ENCODE measurements around the gene PSMB4.
"Not testable (repeated sequence)": the region's sequence is repeated elsewhere in the genome, so short reads cannot be mapped to it uniquely, and the experiment has no call there.

Gene PSMB4

DNA sequence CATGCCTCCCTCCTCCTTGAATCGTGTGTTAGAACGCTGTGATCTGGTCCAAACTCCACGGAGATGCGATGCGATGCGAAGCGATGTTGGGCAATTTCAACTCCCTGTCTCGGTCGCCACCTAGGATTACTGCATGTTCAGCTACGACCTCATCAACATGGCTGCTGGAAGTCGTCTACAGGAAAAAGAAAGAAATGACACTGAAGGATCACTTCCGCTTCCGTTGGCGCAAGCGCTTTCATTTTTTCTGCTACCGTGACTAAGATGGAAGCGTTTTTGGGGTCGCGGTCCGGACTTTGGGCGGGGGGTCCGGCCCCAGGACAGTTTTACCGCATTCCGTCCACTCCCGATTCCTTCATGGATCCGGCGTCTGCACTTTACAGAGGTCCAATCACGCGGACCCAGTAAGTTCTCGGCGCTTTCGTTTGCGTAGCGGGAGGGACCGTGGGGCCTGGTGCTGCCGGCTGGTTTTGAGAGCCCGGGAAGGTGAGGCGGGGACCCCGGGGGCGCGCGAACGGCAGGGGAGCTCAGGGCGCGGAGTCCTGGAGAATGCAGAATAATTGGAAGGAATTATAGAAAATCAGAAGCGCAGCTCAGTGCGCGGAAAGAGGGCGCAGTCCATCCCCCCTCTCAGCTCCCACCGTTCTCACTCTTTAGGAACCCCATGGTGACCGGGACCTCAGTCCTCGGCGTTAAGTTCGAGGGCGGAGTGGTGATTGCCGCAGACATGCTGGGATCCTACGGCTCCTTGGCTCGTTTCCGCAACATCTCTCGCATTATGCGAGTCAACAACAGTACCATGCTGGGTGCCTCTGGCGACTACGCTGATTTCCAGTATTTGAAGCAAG is at the start of gene PSMB4:
Gene PSMB4, plus strand, starts transcription at position 250 of the 848 bp plus-strand sequence. Its CDS starts 15 bp downstream, at position 265.
- peak; percentile 63 for DNase-seq (ENCODE audit: low read depth)

DNA sequence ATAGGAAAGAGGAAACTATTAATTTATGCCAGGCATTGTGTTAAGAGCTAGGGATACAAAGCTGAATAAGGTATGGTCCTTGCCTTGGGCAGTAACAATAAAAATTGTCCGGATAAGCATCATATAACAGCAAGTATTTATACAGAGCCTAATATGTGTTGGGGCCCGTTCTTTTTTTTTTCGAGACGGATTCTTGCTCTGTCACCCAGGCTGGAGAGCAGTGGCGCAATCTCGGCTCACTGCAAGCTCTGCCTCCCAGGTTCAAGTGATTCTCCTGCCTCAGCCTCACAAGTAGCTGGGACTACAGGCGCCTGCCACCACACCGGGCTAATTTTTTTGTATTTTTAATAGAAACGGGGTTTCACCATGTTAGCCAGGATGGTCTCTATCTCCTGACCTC is 49.0 kb upstream of the PSMB4 start:
- DNase-seq (ENCODE audit: low read depth) = not testable (repeated sequence)

DNA sequence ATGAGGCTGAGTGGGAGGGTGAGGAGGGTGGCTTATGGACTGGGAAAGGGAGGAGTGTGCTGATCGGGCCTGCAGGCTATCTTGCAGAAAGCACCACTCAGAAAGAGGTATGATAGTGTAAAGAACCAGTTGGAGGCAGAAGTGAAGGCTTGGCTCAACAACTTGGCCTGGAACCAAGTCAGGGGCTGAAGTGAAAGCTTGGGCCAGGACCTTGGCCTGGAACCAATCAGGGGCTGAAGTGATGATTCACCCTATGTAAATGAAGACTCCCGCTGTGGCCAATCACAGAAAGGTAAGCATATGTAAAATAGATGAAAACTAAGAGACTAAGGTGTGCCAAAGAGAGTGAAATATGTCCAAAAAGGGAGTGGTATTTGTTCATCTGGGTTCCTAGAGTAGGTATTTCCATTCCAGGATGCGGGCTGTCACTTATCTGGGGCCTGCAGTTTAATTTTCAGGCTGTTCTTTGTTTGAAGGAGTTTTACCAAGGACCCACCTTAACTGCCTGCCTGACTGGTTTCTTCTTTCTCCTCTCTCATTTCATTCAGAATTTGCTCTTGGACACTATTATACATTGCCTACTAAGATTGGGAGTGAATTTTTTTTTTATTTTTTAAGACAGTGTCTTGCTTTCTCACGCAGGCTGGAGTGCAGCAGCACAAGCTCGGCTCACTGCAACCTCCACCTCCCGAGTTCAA is 47.2 kb upstream of the PSMB4 start:
- no peak for DNase-seq (ENCODE audit: low read depth)

DNA sequence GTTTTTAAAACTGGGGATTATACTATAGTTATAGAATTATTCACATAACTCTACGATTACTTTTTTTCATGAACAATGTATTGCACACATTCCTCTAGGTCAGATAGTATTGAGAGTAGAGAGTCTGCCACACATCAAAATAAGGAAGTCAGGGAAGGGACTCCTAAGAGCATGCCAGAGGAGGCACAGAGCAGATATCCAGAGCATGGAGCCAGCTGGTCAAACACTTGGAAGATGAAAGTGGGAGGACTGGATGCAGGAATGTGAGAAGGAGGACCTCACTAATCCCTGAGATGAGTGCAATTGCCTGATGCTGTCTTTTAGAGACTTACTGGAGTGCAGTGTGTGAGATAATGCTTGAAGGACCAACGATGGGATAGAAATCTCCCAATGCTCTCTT is 42.7 kb upstream of the PSMB4 start:
- no peak for DNase-seq (ENCODE audit: low read depth)

DNA sequence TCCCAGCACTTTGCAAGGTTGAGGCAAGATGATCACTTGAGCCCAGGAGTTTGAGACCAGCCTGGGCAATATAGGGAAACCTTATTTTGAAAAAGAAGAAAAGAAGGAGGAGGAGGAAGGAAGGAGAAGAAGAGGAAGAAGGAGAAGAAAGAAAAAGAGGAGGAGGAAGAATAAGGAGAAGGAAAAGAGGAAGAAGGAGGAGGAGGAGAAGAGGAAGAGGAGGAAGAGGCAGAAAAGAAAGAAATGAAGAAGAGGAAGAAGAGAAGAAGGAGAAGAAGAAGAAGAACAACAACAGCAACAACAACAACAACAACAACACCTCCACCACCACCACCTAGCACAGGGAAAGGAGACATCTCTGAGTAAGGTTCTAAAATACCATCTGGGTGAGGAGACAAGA is 37.5 kb upstream of the PSMB4 start:
- no peak for DNase-seq (ENCODE audit: low read depth)

DNA sequence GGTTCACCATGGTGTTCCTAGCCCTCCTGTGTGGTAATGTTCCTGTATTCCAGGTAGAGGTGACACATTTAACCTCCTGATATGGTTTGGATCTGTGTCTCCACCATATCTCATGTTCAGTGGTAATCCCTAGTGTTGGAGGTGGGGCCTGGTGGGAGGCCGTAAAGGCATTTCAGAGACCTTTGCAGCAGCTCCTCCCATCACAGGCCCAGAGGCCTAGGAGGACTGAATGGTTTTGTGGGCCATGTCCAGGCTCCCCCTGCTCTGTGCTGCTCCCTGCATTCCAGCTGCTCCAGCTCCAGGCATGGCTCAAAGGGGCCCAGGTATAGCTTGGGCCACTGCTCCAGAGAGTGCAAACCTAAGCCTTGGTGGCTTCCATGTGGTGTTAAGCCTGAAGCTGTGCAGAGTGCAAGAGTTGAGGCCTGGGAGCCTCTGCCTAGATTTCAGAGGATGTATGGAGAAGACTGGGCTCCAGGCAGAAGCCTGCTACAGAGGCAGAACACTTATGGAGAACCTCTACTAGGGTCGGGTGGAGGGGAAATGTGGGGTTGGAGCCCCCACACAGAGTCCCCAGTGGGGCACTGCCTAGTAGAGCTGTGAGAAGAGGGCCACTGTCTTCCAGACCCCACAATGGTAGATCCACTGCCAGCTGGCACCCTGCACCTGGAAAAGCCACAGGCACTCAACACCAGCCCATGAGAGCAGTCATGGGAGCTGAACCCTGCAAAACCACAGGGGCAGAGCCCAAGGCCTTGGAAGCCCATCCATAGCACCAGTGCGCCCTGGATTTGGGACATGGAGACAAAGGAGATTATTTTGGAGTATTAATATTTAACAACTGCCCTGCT is 36.8 kb upstream of the PSMB4 start:
- DNase-seq (ENCODE audit: low read depth) = no peak

DNA sequence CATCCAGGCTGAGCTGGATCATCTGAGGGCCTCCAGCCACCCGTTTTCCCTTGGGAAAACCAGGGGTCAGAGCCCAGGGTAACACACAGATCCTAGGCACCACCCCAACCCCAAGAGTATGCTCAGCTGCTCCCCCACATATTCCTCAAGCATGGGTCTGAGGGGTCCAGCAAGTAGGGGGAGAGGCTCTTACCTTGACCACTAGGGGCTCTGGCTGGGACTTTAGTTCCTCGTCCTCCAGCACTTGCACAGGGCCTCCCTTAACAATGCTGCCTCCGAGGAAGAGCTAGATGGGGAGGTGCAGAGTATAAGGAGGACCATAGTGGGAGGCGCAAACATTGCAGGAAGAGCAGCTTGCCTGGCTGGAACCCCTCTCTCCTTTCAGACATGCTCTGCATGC is 34.4 kb upstream of the PSMB4 start:
- DNase-seq (ENCODE audit: low read depth) = no peak

DNA sequence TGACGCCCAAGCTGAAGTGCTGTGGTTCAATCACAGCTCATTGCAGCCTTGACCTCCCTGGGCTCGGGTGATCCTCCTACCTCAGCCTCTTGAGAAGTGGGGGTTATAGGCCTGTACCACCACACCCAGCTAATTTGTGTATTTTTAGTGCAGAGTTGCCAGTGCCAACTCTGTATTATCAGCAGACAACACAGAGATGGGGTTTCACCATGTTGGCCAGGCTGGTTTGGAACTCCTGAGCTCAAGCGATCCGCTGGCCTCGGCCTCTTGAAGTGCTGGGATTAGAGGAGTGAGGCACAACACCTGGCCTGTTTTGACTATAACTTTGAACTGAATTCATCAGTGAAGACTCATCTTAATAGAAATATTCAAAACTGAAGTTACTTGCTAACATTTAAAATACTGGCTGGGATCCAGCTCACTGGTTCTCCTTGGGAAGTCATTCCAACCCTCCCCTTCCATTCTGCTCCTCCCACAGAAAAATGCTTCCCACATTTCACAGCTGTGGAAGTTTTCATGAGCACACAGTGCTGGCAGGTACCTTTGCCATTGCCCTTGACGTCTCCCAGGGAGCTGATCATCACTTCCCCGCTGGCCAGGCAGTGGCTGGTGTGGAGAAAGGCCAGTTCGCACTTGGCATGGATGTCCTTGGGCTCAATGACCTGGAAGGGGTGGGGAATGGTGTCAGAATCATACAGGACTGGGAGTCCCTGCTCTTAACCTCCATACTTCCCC is 31.5 kb upstream of the PSMB4 start:
- DNase-seq (ENCODE audit: low read depth) = no peak

DNA sequence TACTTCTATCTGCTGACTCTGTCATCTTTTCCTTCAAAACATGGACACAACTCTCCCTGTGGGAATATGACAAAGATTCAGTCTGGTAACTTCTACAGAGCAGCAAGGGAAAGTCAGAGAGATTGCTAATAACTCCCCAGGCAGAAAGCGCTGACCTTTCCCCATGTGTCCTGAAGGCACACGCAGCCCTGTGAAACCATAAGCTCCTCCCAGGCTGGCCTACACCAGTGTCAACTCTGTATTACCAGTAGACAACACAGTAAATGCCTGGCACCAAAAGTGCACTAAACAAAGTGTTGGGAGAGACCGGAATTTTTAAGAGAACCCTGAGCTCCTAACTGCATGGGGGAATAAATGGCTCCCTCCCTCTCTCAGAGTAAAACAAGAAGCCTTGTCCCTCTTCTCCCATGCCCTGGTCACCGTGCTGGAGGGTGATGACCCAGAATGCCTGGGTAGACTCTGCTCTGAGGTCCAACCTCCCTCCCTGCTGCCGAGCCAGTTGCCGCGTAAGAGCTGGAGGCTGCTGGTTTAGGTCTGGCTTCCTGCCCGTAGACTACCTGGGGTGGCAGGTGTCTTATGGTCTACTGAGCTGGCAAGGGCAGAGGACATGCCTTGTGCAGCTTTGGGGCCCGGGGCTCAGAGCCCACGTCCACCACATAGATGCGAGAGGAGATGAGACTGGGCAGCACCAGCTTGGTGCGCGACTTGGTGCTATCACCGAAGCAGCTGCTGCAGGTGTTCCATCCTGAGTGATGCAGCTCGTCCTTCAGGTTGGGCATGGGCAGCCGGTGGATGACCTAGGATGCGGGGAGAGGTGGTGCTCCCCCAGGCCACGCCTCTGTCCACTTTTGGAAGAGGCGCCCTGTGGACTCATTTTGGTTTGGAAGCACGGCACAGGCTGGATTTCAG is 30.7 kb upstream of the PSMB4 start:
- DNase-seq (ENCODE audit: low read depth) = no peak

DNA sequence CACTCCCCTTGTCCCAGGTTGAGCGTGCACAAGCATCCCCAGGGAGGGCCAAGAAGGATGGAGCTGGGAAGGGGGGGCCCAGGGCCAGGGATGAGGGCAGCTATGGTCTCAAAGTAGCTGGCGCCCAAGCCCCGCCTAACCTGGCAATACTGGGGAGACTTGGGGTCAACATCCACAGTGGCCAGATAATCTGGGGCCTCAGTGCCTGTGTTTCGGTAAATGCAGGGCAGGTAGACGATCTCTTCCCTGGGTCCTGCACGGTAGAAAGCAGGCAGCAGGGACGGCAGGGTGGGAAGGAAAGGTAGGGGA is 30.1 kb upstream of the PSMB4 start:
- no peak for DNase-seq (ENCODE audit: low read depth)

DNA sequence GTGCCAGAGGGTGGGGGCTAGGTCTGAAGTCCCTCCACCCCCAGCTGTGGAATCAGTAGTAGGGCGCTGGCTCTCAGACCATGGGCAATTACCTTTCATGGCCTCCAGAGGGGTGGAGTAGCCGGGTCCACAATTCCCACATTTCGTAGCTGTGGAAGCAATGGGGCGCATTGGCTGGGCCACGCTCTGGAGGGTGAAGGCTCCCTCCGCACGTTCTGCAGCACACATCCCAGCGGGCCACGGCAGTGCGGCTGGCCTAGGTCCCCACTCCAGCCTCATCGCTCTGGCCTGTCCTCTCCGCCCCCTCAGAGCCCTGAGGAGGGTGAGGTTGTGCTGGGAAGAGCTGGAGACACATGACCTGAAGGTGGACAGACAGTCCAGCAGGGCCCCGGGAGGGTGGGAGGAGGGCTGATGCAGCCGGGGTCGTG is 29.7 kb upstream of the PSMB4 start:
- no peak for DNase-seq (ENCODE audit: low read depth)

DNA sequence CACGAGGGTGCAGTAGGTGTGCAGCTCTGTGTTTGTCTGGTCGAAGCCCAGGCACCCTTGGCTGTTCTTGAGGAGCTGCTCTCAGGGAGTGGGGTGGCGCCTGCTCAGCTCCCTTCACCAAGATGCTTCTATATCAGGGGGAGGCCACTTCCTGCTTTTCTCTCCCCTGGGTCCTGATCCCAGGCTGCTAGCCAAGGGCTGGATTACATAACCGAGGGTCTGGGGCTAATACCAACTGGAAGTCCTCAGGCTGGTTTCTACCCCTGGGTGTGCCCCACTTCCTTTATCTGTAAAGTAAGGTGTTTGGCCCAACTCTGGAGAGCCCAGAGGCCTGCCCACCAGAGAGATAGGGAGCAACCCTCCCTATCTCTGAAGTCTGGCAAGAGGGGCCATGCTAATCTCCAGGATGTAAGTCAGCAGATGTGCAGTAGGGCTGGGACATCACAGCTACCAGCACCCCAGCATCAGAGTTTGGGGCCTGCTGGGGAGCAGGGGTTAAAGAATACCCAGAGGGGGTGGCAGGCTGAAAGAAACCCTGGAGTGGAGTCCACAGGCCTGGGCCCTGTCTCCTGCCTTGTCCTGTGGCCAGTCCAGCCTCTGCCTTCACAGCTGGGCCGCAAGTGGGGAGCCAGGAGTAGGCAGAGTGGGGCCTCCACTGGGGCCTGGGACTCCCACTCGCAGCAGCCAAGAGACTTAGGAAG is 29.0 kb upstream of the PSMB4 start:
- DNase-seq (ENCODE audit: low read depth) = no peak

DNA sequence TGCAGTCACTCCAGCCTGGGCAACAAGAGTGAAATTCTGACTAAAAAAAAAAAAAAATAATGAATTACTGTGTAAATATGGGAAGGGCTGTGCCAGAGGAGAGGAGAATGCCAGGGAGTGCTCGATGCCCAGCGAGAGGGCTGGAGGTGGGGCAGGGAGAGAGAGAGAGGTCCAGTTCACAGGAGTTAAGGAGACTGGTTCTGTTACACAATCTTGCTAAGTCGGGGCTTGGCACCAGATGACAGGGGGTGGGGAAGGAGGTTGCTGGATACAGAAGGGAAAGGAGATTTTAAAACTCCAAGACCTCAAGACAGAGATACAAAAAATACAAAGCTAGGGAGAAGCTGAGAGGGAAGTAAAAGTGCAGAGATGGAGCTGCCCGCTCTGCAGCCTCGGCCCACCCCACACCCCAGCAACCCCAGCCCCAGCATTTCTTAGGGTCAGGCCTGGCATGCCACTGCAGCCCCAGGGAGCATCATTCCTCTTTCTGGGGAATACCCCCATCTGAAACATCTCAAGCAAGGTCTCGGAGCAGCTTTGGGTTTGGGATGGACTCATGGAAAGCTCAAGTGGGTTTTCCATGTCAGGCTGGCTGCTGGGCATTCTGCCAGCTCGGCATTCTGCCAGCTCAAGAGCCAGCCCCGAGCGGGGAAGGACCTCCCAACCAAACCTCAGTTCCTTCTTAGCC is 27.9 kb upstream of the PSMB4 start:
- DNase-seq (ENCODE audit: low read depth) = no peak

DNA sequence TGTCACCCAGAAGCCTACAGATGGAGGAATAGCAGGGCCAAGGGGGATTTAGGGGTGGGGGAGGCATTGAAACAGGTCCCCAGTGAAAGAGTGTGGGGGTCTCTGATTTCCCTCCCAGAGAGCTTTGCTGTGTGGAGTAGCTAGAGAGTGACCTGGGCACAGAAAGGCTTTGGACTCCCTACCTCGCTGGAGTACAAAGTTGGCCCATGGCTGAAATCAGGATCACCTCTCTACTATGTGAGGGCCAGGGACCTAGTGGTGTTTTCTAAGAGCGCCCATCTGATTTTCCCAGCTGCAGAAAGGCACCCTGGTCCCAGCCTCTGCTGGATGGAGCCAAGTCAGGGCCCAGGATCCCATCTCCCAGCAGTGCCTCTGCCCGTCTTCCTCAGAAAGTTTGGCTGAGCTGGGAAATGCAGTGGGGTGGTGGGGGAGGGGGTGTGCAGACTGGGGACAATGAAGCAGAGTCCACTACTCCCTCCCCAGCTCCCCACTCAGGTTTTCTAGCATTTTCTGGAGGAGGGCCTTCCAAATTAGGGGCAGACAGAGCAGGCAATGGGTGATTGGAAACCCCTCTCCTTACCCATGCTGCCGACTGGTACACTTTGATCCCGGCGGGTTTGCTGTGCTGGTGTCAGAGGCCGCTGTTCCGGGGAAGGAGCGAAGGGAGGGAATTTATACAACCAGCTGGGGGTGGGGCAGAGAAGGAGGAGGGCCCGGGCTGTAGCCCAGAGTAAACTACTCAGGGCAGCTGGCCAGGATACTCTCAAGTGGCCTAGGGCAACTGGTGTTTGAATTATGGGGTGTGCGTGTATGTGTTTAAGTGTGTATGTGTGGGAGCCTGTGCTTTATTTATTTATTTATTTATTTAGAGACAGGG is 27.1 kb upstream of the PSMB4 start, which contains the start of gene SELENBP1:
Gene SELENBP1, minus strand, starts transcription at position 648 of the 877 bp plus-strand sequence. Its CDS starts 64 bp downstream, at position 584.
- no peak for DNase-seq (ENCODE audit: low read depth)

DNA sequence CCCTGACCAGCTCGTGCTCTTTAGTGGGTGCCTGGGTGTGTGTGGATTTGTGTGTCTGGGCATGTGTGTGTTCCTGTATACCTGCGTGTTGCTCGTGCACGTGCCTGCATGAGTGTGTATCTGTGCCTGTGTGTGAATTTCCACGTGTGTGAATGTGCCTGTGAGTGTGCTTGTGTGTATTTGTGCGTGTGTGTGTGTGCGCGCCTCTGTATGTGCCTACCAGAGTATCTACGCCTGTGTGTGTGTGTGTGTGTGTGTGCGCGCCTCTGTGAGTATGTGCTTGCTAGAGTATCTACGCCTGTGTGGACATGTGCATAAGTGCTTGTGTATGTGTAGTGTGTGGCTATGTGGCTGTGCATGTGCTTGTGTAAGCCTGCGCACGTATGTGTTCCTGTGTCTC is 26.2 kb upstream of the PSMB4 start:
- no peak for DNase-seq (ENCODE audit: low read depth)

DNA sequence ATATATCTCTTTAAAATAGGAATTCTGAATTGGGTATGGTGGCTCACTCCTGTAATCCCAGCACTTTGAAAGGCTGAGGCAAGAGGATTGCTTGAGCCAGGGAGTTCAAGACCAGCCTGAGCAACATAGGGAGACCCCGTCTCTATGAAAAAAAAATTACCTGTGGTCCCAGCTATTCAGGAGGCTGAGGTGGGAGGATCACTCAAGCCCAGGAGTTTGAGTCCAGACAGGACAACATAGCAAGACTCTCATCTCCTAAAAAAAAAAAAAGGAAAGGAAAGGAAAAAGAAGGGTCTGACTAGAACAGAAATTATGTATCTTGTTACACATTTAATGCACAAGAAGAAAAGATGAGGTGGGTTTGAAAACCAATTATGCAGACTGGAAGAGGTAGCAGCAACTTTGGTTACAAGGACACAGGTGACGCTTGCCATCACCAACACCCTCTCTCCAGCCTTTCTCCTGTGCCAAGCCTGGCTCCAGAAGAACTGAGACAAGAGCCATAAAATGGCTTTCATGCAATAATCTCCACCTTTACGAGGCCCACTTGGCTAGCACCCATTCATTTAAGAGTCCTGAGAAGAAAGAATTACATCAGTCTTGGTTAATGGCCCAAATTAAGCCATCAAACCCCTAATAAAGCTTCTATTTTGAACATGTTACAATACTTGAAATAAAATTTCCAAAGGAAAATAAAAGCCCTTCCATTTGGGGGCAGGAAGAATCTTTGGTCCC is 22.1 kb upstream of the PSMB4 start:
- DNase-seq (ENCODE audit: low read depth) = no peak

DNA sequence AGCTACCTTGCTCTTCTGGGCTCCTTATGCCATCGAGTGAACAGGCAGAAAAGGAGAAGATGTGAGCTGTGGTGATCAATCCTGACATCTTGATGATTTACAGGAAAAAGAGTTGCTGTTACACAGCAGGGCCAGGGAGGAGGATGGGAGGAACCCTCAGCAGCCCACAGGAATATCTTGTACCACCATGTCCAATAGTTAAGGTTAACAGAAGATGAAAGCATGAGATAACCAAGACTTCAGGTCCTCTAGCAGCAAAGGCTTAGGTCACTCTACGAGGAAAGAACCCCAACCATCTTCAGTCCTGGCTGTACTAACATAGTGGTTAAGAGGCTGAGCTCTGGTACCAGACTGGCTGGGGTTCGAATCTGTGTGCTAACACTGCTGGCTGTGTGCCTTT is 14.8 kb upstream of the PSMB4 start:
- no peak for DNase-seq (ENCODE audit: low read depth)

DNA sequence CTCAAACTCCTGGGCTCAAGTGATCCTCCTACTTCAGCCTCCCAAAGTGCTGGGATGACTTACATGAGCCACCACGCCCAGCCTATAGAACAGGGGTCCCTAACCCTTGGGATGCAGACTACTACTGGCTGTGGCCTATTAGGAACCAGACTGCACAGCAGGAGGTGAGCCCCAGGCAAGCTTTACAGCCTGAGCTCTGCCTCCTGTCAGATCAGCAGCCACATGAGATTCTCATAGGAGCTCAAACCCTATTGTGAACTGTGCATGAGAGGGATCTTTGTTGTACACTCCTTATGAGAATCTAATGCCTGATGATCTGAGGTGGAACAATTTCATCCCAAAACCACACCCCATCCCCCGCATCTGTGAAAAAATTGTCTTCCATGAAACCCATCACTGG is 13.4 kb upstream of the PSMB4 start:
- DNase-seq (ENCODE audit: low read depth) = no peak
